ENCODE data around the gene TP63. TPM values are rescaled to one million over a fixed set of nuclear protein-coding genes. Genes with fewer than 3 reads are reported as not detected.

TP63 gene
- total RNA-seq, 2 donors from 2014 or later = not detected

DNA sequence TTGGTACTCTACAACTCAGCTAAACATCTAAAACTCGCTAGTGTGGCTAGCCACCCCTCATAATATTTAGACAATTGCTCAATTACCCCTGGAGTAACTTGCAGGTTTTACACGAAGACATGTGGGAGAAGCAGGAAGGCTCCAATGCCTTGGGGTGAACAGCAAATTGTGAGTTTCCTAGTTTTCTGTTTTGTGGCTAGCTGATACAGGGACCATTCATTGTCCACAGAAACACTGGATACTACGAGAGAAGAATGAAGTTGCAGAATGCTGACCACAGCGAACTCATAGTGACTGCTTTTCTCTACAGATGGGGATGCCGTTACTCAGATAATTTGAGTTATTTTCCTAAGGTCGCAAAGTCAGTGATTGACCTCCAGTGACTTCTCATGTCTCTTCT is 276.6 kb downstream of the TP63 start:
- Histone ChIP-seq H3K27me3 (no peaks in the 10 kb centered on the region), H3K36me3 (no peaks in the 10 kb centered on the region), H3K4me1 (no peaks in the 10 kb centered on the region), H3K9ac (ENCODE audit: low read depth in 2 of 2, low read length in 2 of 2) (no peak overlapping the region), H3K27ac (no peak overlapping the region), H3K4me3 (no peak overlapping the region), H3K9me3 (no peaks in the 10 kb centered on the region)
- TF ChIP-seq, protein P1, sequence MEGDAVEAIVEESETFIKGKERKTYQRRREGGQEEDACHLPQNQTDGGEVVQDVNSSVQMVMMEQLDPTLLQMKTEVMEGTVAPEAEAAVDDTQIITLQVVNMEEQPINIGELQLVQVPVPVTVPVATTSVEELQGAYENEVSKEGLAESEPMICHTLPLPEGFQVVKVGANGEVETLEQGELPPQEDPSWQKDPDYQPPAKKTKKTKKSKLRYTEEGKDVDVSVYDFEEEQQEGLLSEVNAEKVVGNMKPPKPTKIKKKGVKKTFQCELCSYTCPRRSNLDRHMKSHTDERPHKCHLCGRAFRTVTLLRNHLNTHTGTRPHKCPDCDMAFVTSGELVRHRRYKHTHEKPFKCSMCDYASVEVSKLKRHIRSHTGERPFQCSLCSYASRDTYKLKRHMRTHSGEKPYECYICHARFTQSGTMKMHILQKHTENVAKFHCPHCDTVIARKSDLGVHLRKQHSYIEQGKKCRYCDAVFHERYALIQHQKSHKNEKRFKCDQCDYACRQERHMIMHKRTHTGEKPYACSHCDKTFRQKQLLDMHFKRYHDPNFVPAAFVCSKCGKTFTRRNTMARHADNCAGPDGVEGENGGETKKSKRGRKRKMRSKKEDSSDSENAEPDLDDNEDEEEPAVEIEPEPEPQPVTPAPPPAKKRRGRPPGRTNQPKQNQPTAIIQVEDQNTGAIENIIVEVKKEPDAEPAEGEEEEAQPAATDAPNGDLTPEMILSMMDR (IDR thresholded peaks at IDR 0.05) = no peak
- no peak for DNase-seq
- intact Hi-C loops (cut with DNase I) = no loop called here

DNA sequence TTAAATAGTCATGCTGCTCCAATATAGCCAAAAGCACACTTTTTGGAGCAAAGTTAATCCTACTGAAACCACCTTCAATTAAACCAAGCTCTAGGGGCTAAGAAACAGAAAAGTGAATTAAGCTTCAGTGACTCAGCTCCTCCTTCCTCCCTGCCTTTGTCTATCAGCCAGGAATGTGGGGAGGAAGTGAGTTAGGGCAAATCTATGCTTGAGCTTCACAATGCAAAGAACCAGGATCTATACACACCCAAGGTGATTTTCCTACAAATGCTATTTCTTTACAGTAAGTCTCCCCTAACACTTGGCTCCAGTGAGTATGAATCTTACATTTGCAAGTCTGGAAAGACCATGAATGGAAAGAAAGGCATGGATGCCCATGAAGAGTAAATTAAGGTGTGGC is 277.5 kb downstream of the TP63 start:
- H3K4me3 ChIP-seq = no peak overlapping the region
- intact Hi-C loops (cut with DNase I) = no loop called here
- H3K9me3 ChIP-seq = no peaks in the 10 kb centered on the region

DNA sequence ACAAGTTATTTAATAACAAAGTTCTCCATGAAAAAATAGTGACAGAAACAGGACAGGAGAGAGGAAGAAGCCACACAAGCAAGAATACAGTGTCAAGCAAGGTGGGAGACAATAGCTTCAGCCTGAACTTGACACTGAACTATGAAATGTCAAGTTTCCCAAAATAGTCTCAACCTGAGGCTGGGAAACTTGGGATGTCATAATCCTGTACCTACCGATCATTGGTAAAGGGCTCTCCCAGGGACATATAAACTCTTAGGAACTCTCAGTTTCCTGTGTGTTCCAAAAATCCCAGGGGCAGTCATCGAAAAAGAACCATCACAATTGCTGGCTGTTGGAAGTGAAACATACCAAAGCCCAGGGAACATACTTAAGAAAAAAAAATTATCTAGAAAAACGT is 277.9 kb downstream of the TP63 start:
- no peak overlapping the region for H3K27ac ChIP-seq
- DNase-seq = no peak
- no peak overlapping the region for H3K9ac ChIP-seq (ENCODE audit: low read depth in 2 of 2, low read length in 2 of 2)
- H3K9me3 ChIP-seq = no peaks in the 10 kb centered on the region
- H3K4me1 ChIP-seq = no peaks in the 10 kb centered on the region
- TF ChIP-seq, protein P1 (IDR thresholded peaks at IDR 0.05) = no peak
- intact Hi-C loops (cut with DNase I) = no loop called here
- H3K4me3 ChIP-seq = no peak overlapping the region
- no peaks in the 10 kb centered on the region for H3K27me3 ChIP-seq
- no peaks in the 10 kb centered on the region for H3K36me3 ChIP-seq

More for the DNA sequence above, 277.5 kb downstream of the TP63 start:
- H3K27me3 ChIP-seq = no peaks in the 10 kb centered on the region
- no peak overlapping the region for H3K27ac ChIP-seq
- DNase-seq = no peak
- no peaks in the 10 kb centered on the region for H3K4me1 ChIP-seq
- TF ChIP-seq, protein P1 (IDR thresholded peaks at IDR 0.05) = no peak
- H3K9ac ChIP-seq (ENCODE audit: low read depth in 2 of 2, low read length in 2 of 2) = no peak overlapping the region
- no peaks in the 10 kb centered on the region for H3K36me3 ChIP-seq

DNA sequence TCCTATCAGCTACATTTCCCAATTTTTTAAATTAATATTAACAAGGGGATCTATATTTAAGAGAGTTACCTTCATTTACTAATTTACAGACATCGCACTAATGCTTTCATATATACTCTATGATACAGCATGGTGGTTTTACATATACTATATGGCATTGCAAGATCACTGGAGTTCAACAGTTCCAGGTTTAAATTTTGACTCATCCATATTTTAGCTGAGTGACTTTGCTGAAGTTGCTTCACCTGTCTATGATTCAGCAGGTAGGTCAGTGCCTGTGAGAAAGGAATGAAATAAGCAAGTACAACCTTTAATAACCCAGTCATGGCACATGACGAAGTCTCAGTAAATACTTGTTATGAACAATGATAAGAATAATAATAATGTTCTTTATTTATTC is 278.4 kb downstream of the TP63 start:
- Histone ChIP-seq H3K4me1 (no peaks in the 10 kb centered on the region), H3K27me3 (no peaks in the 10 kb centered on the region), H3K9ac (ENCODE audit: low read depth in 2 of 2, low read length in 2 of 2) (no peak overlapping the region), H3K27ac (no peak overlapping the region), H3K9me3 (no peaks in the 10 kb centered on the region), H3K4me3 (no peak overlapping the region), H3K36me3 (no peaks in the 10 kb centered on the region)
- TF ChIP-seq, protein P1 (IDR thresholded peaks at IDR 0.05) = no peak
- intact Hi-C loops (cut with DNase I) = no loop called here
- DNase-seq = no peak

DNA sequence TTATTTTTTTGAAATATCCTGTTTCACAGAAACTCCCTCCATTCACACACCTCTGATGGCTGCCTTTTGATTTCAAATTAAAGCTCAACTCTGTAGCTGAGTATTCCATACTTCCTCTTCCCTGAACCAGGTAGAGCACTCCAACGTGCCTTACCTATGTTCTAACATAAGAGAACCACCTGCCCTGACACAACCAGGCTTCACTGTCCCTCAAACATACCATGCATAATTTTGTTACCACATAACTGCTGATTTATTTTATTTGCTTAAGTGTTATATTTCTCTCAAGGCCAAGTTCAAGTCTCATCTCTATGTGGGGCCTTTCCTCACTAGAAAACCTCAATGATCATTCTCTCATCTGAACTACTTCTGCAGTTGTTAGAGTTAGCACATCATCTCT is 279.8 kb downstream of the TP63 start:
- TF ChIP-seq, protein P1 (IDR thresholded peaks at IDR 0.05) = no peak
- Histone ChIP-seq H3K9me3 (no peaks in the 10 kb centered on the region), H3K4me3 (no peak overlapping the region), H3K4me1 (no peaks in the 10 kb centered on the region), H3K36me3 (no peaks in the 10 kb centered on the region), H3K27me3 (no peaks in the 10 kb centered on the region), H3K9ac (ENCODE audit: low read depth in 2 of 2, low read length in 2 of 2) (no peak overlapping the region), H3K27ac (no peak overlapping the region)
- DNase-seq = no peak
- intact Hi-C loops (cut with DNase I) = no loop called here

DNA sequence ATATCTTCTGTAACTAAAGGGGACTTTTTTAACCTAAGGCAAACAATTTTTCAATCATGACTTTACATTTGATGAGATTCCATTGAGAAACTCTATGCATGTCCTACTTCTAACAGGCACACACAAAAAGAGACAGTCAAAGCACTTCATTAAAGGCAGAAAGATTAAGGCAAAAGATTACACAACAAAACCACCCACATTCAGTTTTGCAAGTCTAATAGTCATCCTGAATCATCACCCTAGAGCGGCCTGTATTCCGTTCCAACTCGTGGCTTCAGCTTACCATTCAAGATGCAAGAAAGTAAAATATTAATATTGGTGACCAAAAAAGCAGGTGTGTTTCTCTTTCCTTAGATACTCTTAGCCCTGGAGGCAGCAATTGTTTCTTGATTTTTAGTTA is 283.6 kb downstream of the TP63 start:
- H3K4me3 ChIP-seq = no peak overlapping the region
- no peaks in the 10 kb centered on the region for H3K9me3 ChIP-seq
- no peaks in the 10 kb centered on the region for H3K36me3 ChIP-seq
- H3K27ac ChIP-seq = no peak overlapping the region
- DNase-seq = no peak
- H3K27me3 ChIP-seq = no peaks in the 10 kb centered on the region
- intact Hi-C loops (cut with DNase I) = no loop called here
- H3K4me1 ChIP-seq = no peaks in the 10 kb centered on the region
- TF ChIP-seq, protein P1 (IDR thresholded peaks at IDR 0.05) = no peak
- no peak overlapping the region for H3K9ac ChIP-seq (ENCODE audit: low read depth in 2 of 2, low read length in 2 of 2)

All from colonic mucosa (tissue), 4 donors.